Stomach (tissue), 4 donors: ENCODE measurements around the gene HLA-DMA.
A peak's percentile ranks its signal among the peaks of the same experiment; 100 is the strongest.

Source experiments
- CTCF ChIP-seq, 7 experiments: fragments of 450-650 bp in 4 of 7; fragments of 200-600 bp in 3 of 7; sonication (generic) in 3 of 7; IDR thresholded peaks; one replicate each; pipeline ENCODE4 v1.5.1; 2016 to 2019; ENCODE audit warnings: antibody characterized with exemption in 7 of 7, control low read depth in 2 of 7, mild to moderate bottlenecking in 1 of 7
- EP300 ChIP-seq: sonication (generic); formaldehyde crosslinking; IDR thresholded peaks from one replicate; pipeline ENCODE4 v1.6.1; 2017; ENCODE audit warnings: antibody characterized with exemption

DNA sequence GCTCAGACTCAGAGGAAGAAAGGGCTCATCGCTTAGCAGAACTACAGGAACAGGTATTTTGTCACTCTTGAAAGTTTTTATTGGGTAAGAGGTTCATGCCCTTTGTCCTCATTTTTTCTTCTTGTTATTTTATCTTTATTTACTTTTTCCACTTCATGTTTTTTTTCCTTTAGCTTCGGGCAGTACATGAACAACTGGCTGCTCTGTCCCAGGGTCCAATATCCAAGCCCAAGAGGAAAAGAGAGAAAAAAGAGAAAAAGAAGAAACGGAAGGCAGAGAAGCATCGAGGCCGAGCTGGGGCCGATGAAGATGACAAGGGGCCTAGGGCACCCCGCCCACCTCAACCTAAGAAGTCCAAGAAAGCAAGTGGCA, 25.0 kb upstream of the HLA-DMA start:
- peak in 1 of 7 experiments; percentile 7 for TF ChIP-seq CTCF (IDR thresholded peaks at IDR 0.05)
- TF ChIP-seq EP300 = no peak
